Effector memory CD8-positive, alpha-beta T cell (primary cell): Measurements from ENCODE around the gene FAM216A.
"Not testable (repeated sequence)": the region's sequence is repeated elsewhere in the genome, so short reads cannot be mapped to it uniquely, and the experiment has no call there.

Source experiments
- ATAC-seq: fragments of 150-1000 bp; cut with Tn5 transposase; replicated peaks from 2 replicates; pipeline ENCODE4 v1.10.0; 2021; ENCODE audit warnings: mild to moderate bottlenecking, moderate library complexity
- DNase-seq, 3 experiments: peaks; one replicate each; pipeline ENCODE4 v3.0.0; 2021
- H3K27ac Mint-ChIP-seq, 2 donors: one replicate each; pipeline ENCODE4 v1.8.0; 2022; ENCODE audit warnings: mild to moderate bottlenecking in 2 of 2, mixed read lengths in 2 of 2, moderate library complexity in 2 of 2
- H3K27me3 Mint-ChIP-seq, 2 donors: one replicate each; pipeline ENCODE4 v1.8.0; 2022; ENCODE audit warnings: mixed read lengths in 2 of 2
- H3K36me3 Mint-ChIP-seq: one replicate; pipeline ENCODE4 v1.8.0; 2022; ENCODE audit warnings: mild to moderate bottlenecking, moderate library complexity, mixed read lengths; ENCODE audit not compliant: insufficient read depth
- H3K4me1 Mint-ChIP-seq, 2 donors: one replicate each; pipeline ENCODE4 v1.8.0; 2022; ENCODE audit warnings: low read depth in 2 of 2, mixed read lengths in 2 of 2
- H3K4me3 Mint-ChIP-seq, 2 donors: one replicate each; pipeline ENCODE4 v1.8.0; 2022; ENCODE audit warnings: mild to moderate bottlenecking in 2 of 2, mixed read lengths in 2 of 2, moderate library complexity in 2 of 2
- H3K9me3 Mint-ChIP-seq, 2 donors: one replicate each; pipeline ENCODE4 v1.8.0; 2022; ENCODE audit warnings: mixed read lengths in 2 of 2
- total RNA-seq, 9 experiments: gene quantifications; one replicate each; lab custom pipeline; 2026; lab: John Stamatoyannopoulos, UW

The FAM216A gene, protein sequence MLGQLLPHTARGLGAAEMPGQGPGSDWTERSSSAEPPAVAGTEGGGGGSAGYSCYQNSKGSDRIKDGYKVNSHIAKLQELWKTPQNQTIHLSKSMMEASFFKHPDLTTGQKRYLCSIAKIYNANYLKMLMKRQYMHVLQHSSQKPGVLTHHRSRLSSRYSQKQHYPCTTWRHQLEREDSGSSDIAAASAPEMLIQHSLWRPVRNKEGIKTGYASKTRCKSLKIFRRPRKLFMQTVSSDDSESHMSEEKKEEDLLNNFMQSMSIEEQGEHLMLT
- total RNA-seq: 4.3 to 27.7 (median 12.5) reads per million in 9 experiments

DNA sequence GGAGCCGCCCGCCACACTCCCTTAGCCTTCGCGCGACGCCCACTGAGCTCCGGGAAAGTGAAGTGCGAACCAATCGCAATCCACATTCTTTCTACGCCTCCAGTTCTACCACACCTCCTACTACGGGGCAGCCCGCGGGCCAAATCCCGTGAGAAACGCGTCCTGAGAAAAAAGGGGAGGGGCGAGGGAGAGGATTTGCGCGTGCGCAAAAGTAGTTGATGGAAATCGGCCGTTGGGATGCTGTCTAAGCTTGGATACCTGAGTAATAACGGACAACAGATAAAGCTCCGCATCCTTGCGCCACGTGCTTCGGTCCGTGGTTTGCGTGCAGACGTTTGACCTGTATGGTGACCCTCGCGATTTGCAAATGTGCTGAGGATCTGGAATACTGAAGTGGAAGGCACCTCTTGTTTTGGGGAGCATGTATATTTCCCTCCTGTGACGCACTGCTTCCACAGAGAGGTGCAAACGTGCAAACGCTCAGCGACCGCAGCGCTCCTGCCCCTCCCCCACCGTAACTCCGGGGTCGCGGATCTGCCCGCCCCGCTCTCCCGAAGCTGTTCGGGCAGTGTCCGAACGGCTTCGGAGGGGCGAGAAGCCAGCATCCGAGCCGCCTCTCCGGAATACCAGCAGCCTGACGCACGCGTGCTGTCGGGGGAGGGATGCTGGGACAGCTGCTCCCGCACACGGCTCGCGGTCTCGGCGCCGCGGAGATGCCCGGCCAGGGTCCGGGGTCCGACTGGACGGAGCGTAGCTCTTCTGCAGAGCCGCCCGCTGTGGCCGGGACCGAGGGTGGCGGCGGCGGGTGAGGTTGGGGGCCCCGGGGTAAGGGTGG is at the start of gene FAM216A, which contains the start of gene GPN3:
Gene FAM216A, plus strand, starts transcription at position 632 of the 835 bp plus-strand sequence. Its CDS starts 31 bp downstream, at position 663.
Gene GPN3, minus strand, starts transcription at position 44 of the 835 bp plus-strand sequence. CDS start 54 bp downstream, outside the sequence.
- peak; percentile 85 for ATAC-seq
- peaks cover 27% of the 10 kb centered on the region for H3K36me3 Mint-ChIP-seq
- DNase-seq: peak; percentile 92 to 94 (median 94)
- H3K4me3 Mint-ChIP-seq: peak within 1 kb of the TSS; percentile 87 to 93
- H3K4me1 Mint-ChIP-seq: peaks cover 13 to 23% of the 10 kb centered on the region in 2 donors
- H3K27ac Mint-ChIP-seq: peak within 1 kb of the TSS; percentile 66 to 88
- no peaks in the 10 kb centered on the region for H3K9me3 Mint-ChIP-seq
- H3K27me3 Mint-ChIP-seq: no peaks in the 10 kb centered on the region

GRCh38 chr12:110420644-110421043 is 48.0 kb upstream of the FAM216A start:
- ATAC-seq, H3K4me3 Mint-ChIP-seq, H3K9me3 Mint-ChIP-seq, H3K36me3 Mint-ChIP-seq, H3K4me1 Mint-ChIP-seq, DNase-seq, H3K27ac Mint-ChIP-seq: not testable (repeated sequence)
- peaks cover 0 to 17% of the 10 kb centered on the region in 2 donors for H3K27me3 Mint-ChIP-seq

- DNase-seq (no peak), ATAC-seq (no peak)
- Mint-ChIP-seq H3K4me1 (no peaks in the 10 kb centered on the region), H3K4me3 (no peak overlapping the region), H3K36me3 (peaks cover 6% of the 10 kb centered on the region), H3K27me3 (peaks cover 0 to 17% of the 10 kb centered on the region in 2 donors), H3K27ac (no peak overlapping the region), H3K9me3 (no peaks in the 10 kb centered on the region)
Measured at GRCh38 chr12:110421159-110421661, 47.4 kb upstream of the FAM216A start.

GRCh38 chr12:110421701-110422100 is 46.9 kb upstream of the FAM216A start:
- Mint-ChIP-seq H3K27me3 (peaks cover 0 to 17% of the 10 kb centered on the region in 2 donors), H3K9me3 (no peaks in the 10 kb centered on the region), H3K36me3 (peaks cover 6% of the 10 kb centered on the region), H3K4me1 (no peaks in the 10 kb centered on the region), H3K27ac (no peak overlapping the region), H3K4me3 (no peak overlapping the region)
- no peak for DNase-seq
- ATAC-seq: no peak

- H3K27ac Mint-ChIP-seq: no peak overlapping the region
- ATAC-seq (no peak), DNase-seq (no peak)
- H3K4me1 Mint-ChIP-seq: no peaks in the 10 kb centered on the region
- H3K27me3 Mint-ChIP-seq: peaks cover 5 to 18% of the 10 kb centered on the region in 2 donors
- no peak overlapping the region for H3K4me3 Mint-ChIP-seq
- no peaks in the 10 kb centered on the region for H3K9me3 Mint-ChIP-seq
- H3K36me3 Mint-ChIP-seq: peaks cover 6% of the 10 kb centered on the region
Measured at GRCh38 chr12:110424237-110424636, 44.4 kb upstream of the FAM216A start.

DNA sequence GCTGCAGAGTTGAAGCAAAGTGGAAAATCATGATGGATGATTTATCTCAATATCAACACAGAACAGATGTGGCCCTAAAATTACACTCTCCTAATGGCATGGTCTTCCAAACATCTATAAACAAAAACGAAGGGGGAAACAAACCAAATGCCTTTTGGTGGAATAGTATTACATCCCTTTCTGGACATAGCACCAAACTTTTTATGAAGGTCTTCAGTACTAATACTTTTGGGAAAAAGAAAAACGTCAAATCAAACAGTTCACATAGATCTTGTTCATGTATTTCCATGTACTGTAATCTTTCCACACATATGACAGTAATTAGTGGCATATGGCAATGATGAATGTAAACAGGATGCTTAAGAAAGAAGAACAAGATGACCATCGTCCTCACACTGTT is 42.2 kb upstream of the FAM216A start:
- DNase-seq (no peak), ATAC-seq (no peak)
- Mint-ChIP-seq H3K9me3 (no peaks in the 10 kb centered on the region), H3K36me3 (peaks cover 9% of the 10 kb centered on the region), H3K27me3 (peaks cover 5 to 20% of the 10 kb centered on the region in 2 donors), H3K4me3 (no peak overlapping the region), H3K27ac (no peak overlapping the region), H3K4me1 (no peaks in the 10 kb centered on the region)

DNA sequence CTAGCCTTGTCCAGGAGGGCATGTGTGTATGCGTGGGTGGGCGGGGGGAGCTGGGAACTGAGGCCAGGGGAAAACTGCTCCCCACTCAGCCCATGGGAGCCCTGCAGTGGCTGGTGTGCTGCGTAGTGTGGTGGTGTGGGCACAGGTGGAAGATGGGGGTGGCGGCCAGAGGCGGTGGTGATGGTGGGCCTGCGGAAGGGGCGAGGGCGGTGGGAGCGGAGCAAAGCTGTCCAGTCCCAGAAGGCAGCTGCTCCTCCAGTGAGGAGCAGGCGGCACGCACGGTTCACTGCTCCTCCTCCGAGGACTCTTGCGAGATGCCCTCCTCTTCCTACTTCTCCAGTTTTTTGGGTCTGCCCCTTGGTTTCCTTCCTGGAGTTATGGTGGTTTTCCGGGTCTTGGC is 39.0 kb upstream of the FAM216A start:
- Mint-ChIP-seq H3K36me3 (peaks cover 22% of the 10 kb centered on the region), H3K27ac (peak overlapping the region in 1 of 2 donors; percentile 76), H3K27me3 (peaks cover 5 to 14% of the 10 kb centered on the region in 2 donors)
- H3K4me3 Mint-ChIP-seq, H3K9me3 Mint-ChIP-seq, DNase-seq, H3K4me1 Mint-ChIP-seq, ATAC-seq: not testable (repeated sequence)

DNA sequence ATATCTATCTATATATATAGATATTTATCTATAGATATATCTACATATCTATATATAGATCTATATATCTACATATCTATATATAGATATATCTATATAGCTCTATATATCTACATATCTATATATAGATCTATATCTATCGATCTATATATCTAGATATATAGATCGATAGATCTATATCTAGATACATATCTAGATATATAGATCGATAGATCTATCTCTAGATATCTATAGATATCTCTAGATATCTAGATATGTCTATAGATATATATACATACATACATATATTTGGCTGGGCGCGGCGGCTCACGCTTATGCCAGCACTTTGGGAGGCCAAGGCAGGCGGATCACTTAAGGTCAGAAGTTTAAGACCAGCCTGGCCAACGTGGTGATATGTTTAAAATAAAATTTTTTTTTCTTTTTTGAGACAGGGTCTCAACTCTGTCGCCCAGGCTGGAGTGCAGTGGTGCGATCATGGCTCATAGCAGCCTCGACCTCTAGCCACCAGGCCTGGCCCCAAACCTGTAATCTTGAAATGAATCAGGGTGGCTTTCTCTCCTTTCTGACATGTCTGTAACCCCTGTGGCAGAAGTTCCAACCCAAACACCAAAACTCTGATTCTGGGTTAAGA is 36.6 kb upstream of the FAM216A start:
- Mint-ChIP-seq H3K4me3 (peak overlapping the region; percentile 99 to 100), H3K27ac (peak overlapping the region; percentile 98 to 99), H3K36me3 (peaks cover 46% of the 10 kb centered on the region), H3K4me1 (no peaks in the 10 kb centered on the region), H3K27me3 (peaks cover 5 to 11% of the 10 kb centered on the region in 2 donors), H3K9me3 (no peaks in the 10 kb centered on the region)
- DNase-seq (no peak), ATAC-seq (no peak)

DNA sequence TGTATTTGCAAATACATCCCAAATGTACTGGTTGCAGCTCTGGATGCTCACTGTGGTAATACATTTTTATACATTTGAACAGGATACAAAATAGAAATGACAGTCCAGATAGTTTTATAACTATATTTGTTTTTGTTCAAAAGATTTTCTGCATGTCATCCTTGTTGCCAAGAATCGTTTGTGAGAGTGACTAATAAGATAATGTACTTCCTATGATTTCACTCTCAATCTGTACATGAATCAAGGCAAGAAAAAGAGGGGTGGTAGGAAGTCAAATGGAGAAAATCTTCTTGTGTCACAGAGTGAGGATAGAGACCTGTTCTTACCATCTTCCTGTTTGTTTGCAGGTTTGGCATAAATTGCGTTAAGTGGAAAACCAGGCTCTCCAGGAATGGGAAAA is 32.4 kb upstream of the FAM216A start:
- no peaks in the 10 kb centered on the region for H3K27me3 Mint-ChIP-seq
- ATAC-seq (no peak), DNase-seq (no peak)
- H3K9me3 Mint-ChIP-seq: no peaks in the 10 kb centered on the region
- no peaks in the 10 kb centered on the region for H3K4me1 Mint-ChIP-seq
- H3K27ac Mint-ChIP-seq: no peak overlapping the region
- H3K36me3 Mint-ChIP-seq: peaks cover 80% of the 10 kb centered on the region
- H3K4me3 Mint-ChIP-seq: no peak overlapping the region

GRCh38 chr12:110444455-110444854 is 24.2 kb upstream of the FAM216A start:
- DNase-seq: no peak
- Mint-ChIP-seq H3K27ac (peak overlapping the region; percentile 28 to 46), H3K4me3 (peak overlapping the region in 1 of 2 donors; percentile 29), H3K9me3 (no peaks in the 10 kb centered on the region), H3K4me1 (peaks cover 25 to 35% of the 10 kb centered on the region in 2 donors), H3K36me3 (peaks cover 80% of the 10 kb centered on the region), H3K27me3 (no peaks in the 10 kb centered on the region)
- ATAC-seq: no peak

- peak; percentile 96 for ATAC-seq
- Mint-ChIP-seq H3K36me3 (peaks cover 51% of the 10 kb centered on the region), H3K9me3 (no peaks in the 10 kb centered on the region), H3K4me3 (peak within 1 kb of the TSS; percentile 96 to 100), H3K27ac (peak within 1 kb of the TSS; percentile 99), H3K27me3 (no peaks in the 10 kb centered on the region), H3K4me1 (peaks cover 30 to 40% of the 10 kb centered on the region in 2 donors)
- peak; percentile 92 to 95 (median 93) for DNase-seq
Measured at GRCh38 chr12:110449799-110450497, 18.7 kb upstream of the FAM216A start, which contains the start of gene ARPC3. Gene ARPC3, minus strand, starts transcription at chr12:110450337. Its CDS starts 77 bp downstream, at chr12:110450260.

DNA sequence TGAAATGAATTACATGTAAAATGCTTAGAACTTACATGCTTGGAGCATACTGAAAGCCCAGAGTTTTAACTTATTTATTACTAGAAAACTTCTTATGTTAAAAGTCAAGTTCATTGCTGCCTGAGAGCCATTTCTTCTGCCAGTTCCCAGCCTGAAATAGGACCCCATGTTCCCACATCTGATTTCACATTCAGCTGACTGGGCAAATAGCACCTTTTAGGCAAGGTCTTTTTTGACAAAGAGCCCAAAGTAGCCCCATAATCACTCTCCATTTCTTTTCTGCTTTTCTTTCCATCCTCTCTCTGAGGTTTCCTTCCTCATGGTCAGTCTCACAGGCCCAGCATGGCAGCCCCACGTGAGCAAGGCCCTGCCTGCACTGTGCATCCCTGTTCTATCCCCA is 17.4 kb upstream of the FAM216A start:
- ATAC-seq (no peak), DNase-seq (no peak)
- Mint-ChIP-seq H3K36me3 (peaks cover 49% of the 10 kb centered on the region), H3K27ac (peak overlapping the region; percentile 99), H3K4me1 (peaks cover 25 to 35% of the 10 kb centered on the region in 2 donors), H3K27me3 (no peaks in the 10 kb centered on the region), H3K9me3 (no peaks in the 10 kb centered on the region), H3K4me3 (peak overlapping the region; percentile 28 to 100)
